PC-9 (cell line): Measurements from ENCODE around the gene RRBP1. TPM values are rescaled to one million over a fixed set of nuclear protein-coding genes. Genes with fewer than 3 reads are reported as not detected.
A peak's percentile ranks its signal among the peaks of the same experiment; 100 is the strongest.

Source experiments
- BruUV-seq: library from RNA; stranded (reverse); fragments of 400-500 nt; replicated peaks from 2 replicates; lab custom pipeline; 2021; lab: Mats Ljungman, UMichigan
- CTCF ChIA-PET: fragments of 300-600 bp; sonication (Branson Sonifier 250); formaldehyde crosslinking; loops from one replicate; lab custom pipeline; 2022; ENCODE audit warnings: antibody characterized with exemption; lab: Charles Lee
- POLR2A ChIA-PET: fragments of 300-600 bp; sonication (Branson Sonifier 250); formaldehyde crosslinking; loops from one replicate; lab custom pipeline; 2022; ENCODE audit warnings: antibody characterized with exemption; ENCODE audit not compliant: unreplicated experiment; lab: Charles Lee
- DNase-seq, 2 experiments: peaks; one replicate each; pipeline versions ENCODE4 v3.0.0 to v3.0.0-alpha.2; 2015 to 2022; ENCODE audit warnings: mixed read lengths in 1 of 2
- H2AFZ ChIP-seq: fragments of 200-600 bp; sonication (generic); 2 replicates; pipeline ENCODE4 v1.8.1; 2017; ENCODE audit warnings: antibody characterized with exemption
- H3F3A ChIP-seq: fragments of 200-600 bp; sonication (generic); 2 replicates; pipeline ENCODE4 v1.8.1; 2017; ENCODE audit warnings: antibody characterized with exemption, mild to moderate bottlenecking, low read depth; ENCODE audit not compliant: insufficient read depth
- H3K27ac ChIP-seq: fragments of 200-600 bp; sonication (generic); 2 replicates; pipeline ENCODE4 v1.6.1; 2016; ENCODE audit warnings: mixed run types
- H3K27me3 ChIP-seq: fragments of 200-600 bp; sonication (generic); 2 replicates; pipeline ENCODE4 v1.6.1; 2016; ENCODE audit warnings: low read depth, mixed run types; ENCODE audit not compliant: insufficient read depth
- H3K36me3 ChIP-seq: fragments of 200-600 bp; sonication (generic); 2 replicates; pipeline ENCODE4 v1.6.1; 2016; ENCODE audit warnings: low read depth, mixed run types
- H3K4me1 ChIP-seq: fragments of 200-600 bp; sonication (generic); replicated peaks from 2 replicates; pipeline ENCODE4 v1.6.1; 2016; ENCODE audit warnings: mixed run types; ENCODE audit not compliant: insufficient read depth
- H3K4me2 ChIP-seq: fragments of 200-600 bp; sonication (generic); 2 replicates; pipeline ENCODE4 v1.6.1; 2017; ENCODE audit warnings: mixed run types
- H3K4me3 ChIP-seq: fragments of 200-600 bp; sonication (generic); 2 replicates; pipeline ENCODE4 v1.6.1; 2016; ENCODE audit warnings: mixed run types
- H3K79me2 ChIP-seq: fragments of 200-600 bp; sonication (generic); 2 replicates; pipeline ENCODE4 v1.6.1; 2017; ENCODE audit warnings: low read depth, mixed run types
- H3K9me2 ChIP-seq: fragments of 200-600 bp; sonication (generic); 2 replicates; pipeline ENCODE4 v1.8.1; 2017; ENCODE audit warnings: mild to moderate bottlenecking; ENCODE audit not compliant: insufficient read depth
- H3K9me3 ChIP-seq: fragments of 200-600 bp; sonication (generic); 2 replicates; pipeline ENCODE4 v1.8.1; 2016; ENCODE audit warnings: low read depth; ENCODE audit not compliant: insufficient read depth
- H4K20me1 ChIP-seq: fragments of 200-600 bp; sonication (generic); 2 replicates; pipeline ENCODE4 v1.8.1; 2017; ENCODE audit not compliant: insufficient read depth
- EZH2 ChIP-seq: fragments of 200-600 bp; sonication (generic); IDR thresholded peaks from 2 replicates; pipeline ENCODE4 v1.8.0; 2017; ENCODE audit warnings: antibody characterized with exemption, low read depth
- intact Hi-C: fragments of 100-400 bp; cut with micrococcal nuclease; formaldehyde crosslinking; loops from one replicate; pipeline ENCODE4 v1.10.0; 2022; ENCODE audit not compliant: unreplicated experiment
- total RNA-seq: library from RNA; stranded (reverse); gene quantifications from 2 replicates; pipeline ENCODE4 v1.2.3, GENCODE V29; 2021
- TF ChIP-seq, protein P1 (sequence below): fragments of 200-600 bp; sonication (generic); conservative IDR thresholded peaks from 2 replicates; pipeline ENCODE4 v1.6.1; 2017; ENCODE audit warnings: mixed run types, antibody characterized with exemption, mild to moderate bottlenecking, moderate library complexity

Gene RRBP1
- total RNA-seq, 1 experiment from 2014 or later: 144 TPM

- intact Hi-C loops: loop anchor here (1.0 to 5.0 kb wide), 6 partner anchors 114 to 285 kb away; partner anchors contain the start of gene SNX5
- TSS peak; percentile 32 for BruUV-seq
- TF ChIP-seq, protein P1, sequence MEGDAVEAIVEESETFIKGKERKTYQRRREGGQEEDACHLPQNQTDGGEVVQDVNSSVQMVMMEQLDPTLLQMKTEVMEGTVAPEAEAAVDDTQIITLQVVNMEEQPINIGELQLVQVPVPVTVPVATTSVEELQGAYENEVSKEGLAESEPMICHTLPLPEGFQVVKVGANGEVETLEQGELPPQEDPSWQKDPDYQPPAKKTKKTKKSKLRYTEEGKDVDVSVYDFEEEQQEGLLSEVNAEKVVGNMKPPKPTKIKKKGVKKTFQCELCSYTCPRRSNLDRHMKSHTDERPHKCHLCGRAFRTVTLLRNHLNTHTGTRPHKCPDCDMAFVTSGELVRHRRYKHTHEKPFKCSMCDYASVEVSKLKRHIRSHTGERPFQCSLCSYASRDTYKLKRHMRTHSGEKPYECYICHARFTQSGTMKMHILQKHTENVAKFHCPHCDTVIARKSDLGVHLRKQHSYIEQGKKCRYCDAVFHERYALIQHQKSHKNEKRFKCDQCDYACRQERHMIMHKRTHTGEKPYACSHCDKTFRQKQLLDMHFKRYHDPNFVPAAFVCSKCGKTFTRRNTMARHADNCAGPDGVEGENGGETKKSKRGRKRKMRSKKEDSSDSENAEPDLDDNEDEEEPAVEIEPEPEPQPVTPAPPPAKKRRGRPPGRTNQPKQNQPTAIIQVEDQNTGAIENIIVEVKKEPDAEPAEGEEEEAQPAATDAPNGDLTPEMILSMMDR: peak; percentile 35; the same call in 1 of the 2 replicates
- TF ChIP-seq EZH2: no peak
Measured at GRCh38 chr20:17682889-17683198, 802 bp upstream of the RRBP1 start.

DNA sequence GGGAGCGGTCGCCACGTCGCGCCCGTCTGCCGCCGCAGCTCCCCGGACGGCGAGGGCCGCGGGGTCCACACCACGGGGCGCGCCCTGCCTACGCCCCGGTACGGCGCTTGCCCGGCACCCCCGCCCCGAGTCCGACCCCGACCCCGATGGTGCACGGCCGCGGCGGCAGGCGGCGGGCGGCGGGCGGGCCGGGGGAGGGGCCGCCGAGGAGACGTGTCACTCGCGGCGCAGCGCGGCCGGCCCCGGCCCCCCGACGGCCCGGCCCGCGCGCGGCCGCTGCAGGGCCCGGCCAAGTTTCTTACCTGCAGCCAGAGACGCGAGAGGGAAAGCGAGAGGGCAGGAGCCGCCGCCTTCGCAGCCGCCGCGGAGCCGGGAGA, 328 bp downstream of the RRBP1 start:
- peaks cover 24% of the 10 kb centered on the region for H3K4me1 ChIP-seq

More at GRCh38 chr20:17682889-17683198, 802 bp upstream of the RRBP1 start:
- POLR2A ChIA-PET: interaction anchor here (0.5 to 1.2 kb wide), 7 partner anchors 88 to 824 kb away, joined by 4 to 8 read pairs (median 7); partner anchors contain the start of gene DSTN
- no peaks in the 10 kb centered on the region for H3K9me2 ChIP-seq
- DNase-seq: no peak
- H3K27ac ChIP-seq: no peak overlapping the region
- CTCF ChIA-PET: interaction anchor here (0.9 to 1.5 kb wide), 5 partner anchors 36 to 215 kb away, joined by 3 to 6 read pairs (median 4); no protein-coding TSS in a partner anchor
- H3K4me3 ChIP-seq: peak overlapping the region; percentile 65
- no peaks in the 10 kb centered on the region for H4K20me1 ChIP-seq
- H3K4me1 ChIP-seq: peaks cover 24% of the 10 kb centered on the region
- H3K79me2 ChIP-seq: peaks cover 31% of the 10 kb centered on the region
- H3K4me2 ChIP-seq: peak overlapping the region; percentile 58
- peaks cover 7% of the 10 kb centered on the region; the same call in 1 of the 2 replicates for H3K36me3 ChIP-seq
- peak overlapping the region; percentile 78; the same call in 1 of the 2 replicates for H2AFZ ChIP-seq
- H3K9me3 ChIP-seq: no peaks in the 10 kb centered on the region
- peaks cover 16% of the 10 kb centered on the region for H3F3A ChIP-seq
- H3K27me3 ChIP-seq: peaks cover 46% of the 10 kb centered on the region

More for the DNA sequence above, 328 bp downstream of the RRBP1 start:
- Histone ChIP-seq H3K27me3 (peaks cover 35% of the 10 kb centered on the region), H3F3A (peaks cover 16% of the 10 kb centered on the region), H3K27ac (peak overlapping the region; percentile 37; the same call in 1 of the 2 replicates), H3K36me3 (peaks cover 7% of the 10 kb centered on the region; the same call in 1 of the 2 replicates), H3K4me3 (peak overlapping the region; percentile 66), H3K4me2 (0 out of 2 replicates have a peak overlapping the region, but pooled peaks have one; percentile 20), H3K9me3 (no peaks in the 10 kb centered on the region), H3K9me2 (no peaks in the 10 kb centered on the region), H4K20me1 (0 out of 2 replicates have a peak, but pooled peaks cover 4% of the 10 kb centered on the region), H3K79me2 (peaks cover 42% of the 10 kb centered on the region), H2AFZ (0 out of 2 replicates have a peak overlapping the region, but pooled peaks have one; percentile 71)
- intact Hi-C loops: loop anchor here (1.0 to 5.0 kb wide), 7 partner anchors 112 to 287 kb away; partner anchors contain the start of gene SNX5
- BruUV-seq: no TSS peak
- no peak for TF ChIP-seq EZH2
- TF ChIP-seq, protein P1: no peak
- ChIA-PET CTCF (interaction anchor here (0.5 to 1.5 kb wide), 7 partner anchors 9 to 607 kb away, joined by 3 to 6 read pairs (median 4); no protein-coding TSS in a partner anchor), POLR2A (interaction anchor here (0.6 to 1.2 kb wide), 3 partner anchors 112 to 168 kb away, joined by 3 to 7 read pairs (median 3); partner anchors contain the start of gene DSTN)
- no peak for DNase-seq
